Peyer's patch (tissue), 4 donors: ENCODE data around the gene YWHAE.

Experiments
- CTCF ChIP-seq, 6 experiments: fragments of 450-650 bp in 4 of 6; fragments of 200-600 bp in 2 of 6; sonication (generic) in 1 of 6; IDR thresholded peaks; one replicate each; pipeline ENCODE4 v1.5.1; 2017 to 2019; ENCODE audit warnings: antibody characterized with exemption in 6 of 6, mild to moderate bottlenecking in 3 of 6, moderate library complexity in 1 of 6
- POLR2A ChIP-seq, 2 donors: fragments of 450-650 bp; IDR thresholded peaks; one replicate each; pipeline ENCODE4 v1.5.1; 2017; ENCODE audit warnings: antibody characterized with exemption in 2 of 2, mild to moderate bottlenecking in 2 of 2, moderate library complexity in 2 of 2

DNA sequence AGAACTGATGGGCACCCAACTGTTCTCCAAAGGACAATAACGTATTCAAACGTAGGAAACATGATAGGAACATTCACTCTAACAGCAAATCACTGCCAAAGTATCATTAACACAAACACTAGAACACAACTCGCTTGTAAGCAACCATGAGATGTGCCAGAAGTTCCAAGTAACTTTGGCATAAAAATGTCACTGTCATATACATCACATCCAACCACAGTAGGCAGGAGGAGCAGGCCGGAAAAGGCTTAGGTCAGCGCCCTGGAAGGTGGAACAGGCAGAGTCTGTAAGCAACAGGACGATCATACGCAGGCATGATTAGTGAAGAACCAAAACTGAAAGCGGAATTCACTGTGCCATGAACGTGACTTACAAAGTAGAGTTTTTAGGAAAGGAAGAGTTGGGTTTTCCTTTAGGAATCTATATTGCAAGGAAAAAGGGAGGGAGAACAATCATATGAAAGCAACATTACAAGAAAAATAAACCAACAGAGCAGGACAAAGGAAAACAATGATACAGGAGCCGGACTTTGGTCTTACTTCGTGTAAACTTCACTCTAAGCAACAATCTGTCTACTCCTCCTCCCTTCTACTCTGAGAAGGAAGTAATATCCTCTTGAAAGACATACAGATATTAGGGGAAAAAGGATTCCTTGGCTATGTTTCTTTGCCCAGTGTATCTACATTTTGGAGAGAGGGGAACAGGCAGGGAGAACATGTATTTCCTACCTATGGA, 52.3 kb downstream of the YWHAE start:
- TF ChIP-seq CTCF (IDR thresholded peaks at IDR 0.05) = no peak
- no peak for TF ChIP-seq POLR2A (IDR thresholded peaks at IDR 0.05)
